ENCODE data around the gene BANF2. TPM values are rescaled to one million over a fixed set of nuclear protein-coding genes. Genes with fewer than 3 reads are reported as not detected.

The BANF2 gene
- total and polyA plus RNA-seq, 2 of the 13 experiments (the other 11 are each of a cell fraction or from before 2014, with no cell fraction given), result 0.35 TPM; not detected in 1

- TF ChIP-seq ZNF142 (CRISPR knock-in tag; IDR thresholded peaks at IDR 0.05) (peak; percentile 60; the same call in 1 of the 2 replicates), CREM (IDR thresholded peaks at IDR 0.05) (no peak; the same call in 1 of the 2 replicates), CREM (CRISPR knock-in tag; IDR thresholded peaks at IDR 0.05) (0 out of 2 replicates have a peak, but pooled peaks have one; percentile 35), CREBL2 (CRISPR knock-in tag; IDR thresholded peaks at IDR 0.05; ENCODE audit: borderline replicate concordance) (no peak; the same call in 1 of the 2 replicates), MEIS1 (CRISPR knock-in tag; IDR thresholded peaks at IDR 0.05; ENCODE audit: borderline replicate concordance) (peak; percentile 22; the same call in 1 of the 2 replicates), DZIP1 (CRISPR knock-in tag; IDR thresholded peaks at IDR 0.05) (peak; percentile 29; the same call in 1 of the 2 replicates), ZNF557 (CRISPR knock-in tag; IDR thresholded peaks at IDR 0.05) (no peak; the same call in 1 of the 2 replicates), NRL (CRISPR knock-in tag; IDR thresholded peaks at IDR 0.05; ENCODE audit: borderline replicate concordance) (peak; percentile 88), HMGXB4 (CRISPR knock-in tag; IDR thresholded peaks at IDR 0.05; ENCODE audit: borderline replicate concordance in 1 of 2, low read depth in 1 of 2) (peak; percentile 96 to 97), RFXAP (CRISPR knock-in tag; IDR thresholded peaks at IDR 0.05; ENCODE audit: borderline replicate concordance) (peak; percentile 84; the same call in 1 of the 2 replicates), ZNF891 (CRISPR knock-in tag; IDR thresholded peaks at IDR 0.05) (peak; percentile 68), BCL3 (CRISPR knock-in tag; IDR thresholded peaks at IDR 0.05) (peak; percentile 51; the same call in 1 of the 2 replicates), HOXA5 (CRISPR knock-in tag; IDR thresholded peaks at IDR 0.05) (peak; percentile 88), RCOR2 (CRISPR knock-in tag; IDR thresholded peaks at IDR 0.05) (peak; percentile 71), ZNF292 (CRISPR knock-in tag; IDR thresholded peaks at IDR 0.05; ENCODE audit: borderline replicate concordance, low read depth) (peak; percentile 96), HNRNPL (IDR thresholded peaks at IDR 0.05; ENCODE audit: low read depth, low read length) (no peak)
Observed at GRCh38 chr20:17682103-17682888, 17.5 kb upstream of the BANF2 start, which contains the start of gene RRBP1 (continued).

Data from HepG2 (cell line).